ENCODE results near the gene TDRD3. TPM values are rescaled to one million over a fixed set of nuclear protein-coding genes. Genes with fewer than 3 reads are reported as not detected.

The TDRD3 gene
- total RNA-seq, 1 donor from 2014 or later, result 61.6 TPM

DNA sequence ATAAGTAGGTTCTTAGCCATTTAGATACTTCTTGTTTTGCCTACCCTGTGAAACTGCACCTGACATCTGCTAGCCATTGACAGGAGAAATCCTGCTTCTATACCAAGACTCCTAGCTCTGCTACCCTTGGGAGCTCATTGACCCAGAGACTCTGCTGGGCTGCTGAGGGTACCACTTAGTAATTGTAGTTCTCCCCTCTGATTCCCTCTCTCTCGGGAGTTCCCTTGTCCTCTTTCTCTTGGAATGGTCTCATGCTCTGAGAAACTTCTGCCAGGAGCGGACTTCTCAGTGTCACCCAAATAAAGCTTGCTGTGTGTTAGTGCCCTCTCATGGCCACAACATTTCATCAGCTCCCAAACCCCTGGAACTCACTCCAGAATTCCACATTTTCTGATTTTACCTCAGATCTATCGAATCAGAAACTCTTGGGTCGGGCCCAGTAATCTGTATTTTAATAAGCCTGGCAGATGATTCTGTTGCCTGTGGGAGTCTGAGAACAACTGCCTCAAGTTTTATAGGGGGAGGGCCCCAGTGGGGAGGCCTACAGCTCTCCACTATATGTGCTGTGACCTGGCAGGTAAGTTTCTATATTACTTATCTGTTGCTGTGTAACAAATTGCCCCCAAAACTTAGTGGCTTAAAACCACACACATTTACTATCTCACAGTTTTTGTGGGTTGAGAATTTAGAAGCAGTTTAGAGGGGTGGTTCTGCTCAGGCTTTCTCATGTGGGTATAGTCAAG is 221.1 kb downstream of the TDRD3 start:
- no peak overlapping the region for H3K27ac ChIP-seq (ENCODE audit: low read depth, low read length)
- no peaks in the 10 kb centered on the region for H3K4me1 ChIP-seq (ENCODE audit: control insufficient read depth in 3 of 3, insufficient read depth in 3 of 3, low read length in 3 of 3)

DNA sequence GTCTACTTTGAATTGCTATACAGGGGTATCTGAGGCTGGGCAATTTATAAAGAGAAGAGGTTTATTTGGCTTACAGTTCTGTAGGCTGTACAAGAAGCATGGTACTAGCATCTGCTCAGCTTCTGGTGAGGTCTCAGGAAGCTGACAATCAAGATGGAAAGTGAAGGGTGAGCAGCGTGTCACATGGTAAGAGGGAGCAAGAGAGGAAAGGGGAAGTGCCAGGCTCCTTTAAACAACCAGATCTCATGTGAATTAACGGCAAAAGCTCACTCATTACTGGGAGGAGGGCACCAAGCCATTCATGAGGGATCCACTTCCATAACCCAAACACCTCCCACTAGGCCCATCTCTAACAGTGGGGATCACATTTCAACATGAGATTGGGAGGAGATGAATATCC is 222.4 kb downstream of the TDRD3 start:
- H3K9ac ChIP-seq (ENCODE audit: low read depth in 1 of 3, low read length in 3 of 3), result no peak overlapping the region
- H3K4me1 ChIP-seq (ENCODE audit: control insufficient read depth in 3 of 3, insufficient read depth in 3 of 3, low read length in 3 of 3), result no peaks in the 10 kb centered on the region
- H3K27ac ChIP-seq (ENCODE audit: low read depth, low read length), result no peak overlapping the region
- H3K36me3 ChIP-seq (ENCODE audit: control insufficient read depth in 3 of 3, insufficient read depth in 3 of 3, low read length in 3 of 3), result no peaks in the 10 kb centered on the region
- no peaks in the 10 kb centered on the region for H3K9me3 ChIP-seq (ENCODE audit: control insufficient read depth in 3 of 3, low read length in 3 of 3)
- H3K4me3 ChIP-seq (ENCODE audit: low read length in 3 of 3), result no peak overlapping the region
- no peaks in the 10 kb centered on the region for H3K27me3 ChIP-seq (ENCODE audit: control insufficient read depth in 3 of 3, insufficient read depth in 3 of 3, low read length in 3 of 3)

More for the DNA sequence above, 221.1 kb downstream of the TDRD3 start:
- Histone ChIP-seq H3K4me3 (ENCODE audit: low read length in 3 of 3) (no peak overlapping the region), H3K36me3 (ENCODE audit: control insufficient read depth in 3 of 3, insufficient read depth in 3 of 3, low read length in 3 of 3) (no peaks in the 10 kb centered on the region), H3K27me3 (ENCODE audit: control insufficient read depth in 3 of 3, insufficient read depth in 3 of 3, low read length in 3 of 3) (peaks cover 0 to 6% (median 0%) of the 10 kb centered on the region in 3 donors), H3K9ac (ENCODE audit: low read depth in 1 of 3, low read length in 3 of 3) (no peak overlapping the region), H3K9me3 (ENCODE audit: control insufficient read depth in 3 of 3, low read length in 3 of 3) (no peaks in the 10 kb centered on the region)

DNA sequence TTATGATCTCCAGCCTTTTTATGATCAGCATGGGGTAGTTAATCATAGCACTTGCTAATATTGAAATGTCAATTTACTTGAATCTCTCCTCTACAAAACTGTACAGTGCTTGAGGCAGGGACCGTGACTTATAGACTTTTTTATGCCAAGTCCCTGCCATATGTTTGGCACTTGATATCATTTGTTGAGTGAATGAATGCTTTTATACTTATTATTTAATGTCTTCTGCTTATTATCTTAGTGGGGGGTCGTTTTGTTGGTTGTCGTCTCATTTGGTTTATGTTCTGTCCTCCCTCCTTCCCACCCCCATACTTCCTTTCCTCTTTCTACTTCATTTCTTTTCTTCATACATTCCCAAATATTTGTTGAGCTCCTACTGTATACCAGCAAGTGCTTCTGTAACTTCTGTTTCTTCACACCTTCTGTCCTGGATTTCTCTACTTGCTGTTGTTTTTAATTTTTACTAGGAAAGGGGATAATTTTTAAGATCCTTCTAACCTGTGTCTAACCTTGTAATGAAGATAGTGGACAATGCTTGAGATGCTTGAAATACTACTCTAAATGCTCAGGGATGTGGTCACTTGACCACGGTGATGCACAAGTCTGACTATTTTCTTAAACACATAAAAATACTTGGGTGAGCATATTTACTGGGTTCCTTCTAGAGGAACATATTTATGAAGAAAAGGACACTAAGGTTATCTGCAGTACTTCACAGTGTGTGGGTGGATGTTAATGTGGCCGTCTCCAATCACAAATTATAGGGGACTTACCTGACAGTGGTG is 223.8 kb downstream of the TDRD3 start:
- Histone ChIP-seq H3K27ac (ENCODE audit: low read depth, low read length) (no peak overlapping the region), H3K9me3 (ENCODE audit: control insufficient read depth in 3 of 3, low read length in 3 of 3) (no peaks in the 10 kb centered on the region), H3K36me3 (ENCODE audit: control insufficient read depth in 3 of 3, insufficient read depth in 3 of 3, low read length in 3 of 3) (no peaks in the 10 kb centered on the region), H3K9ac (ENCODE audit: low read depth in 1 of 3, low read length in 3 of 3) (no peak overlapping the region), H3K4me3 (ENCODE audit: low read length in 3 of 3) (no peak overlapping the region), H3K27me3 (ENCODE audit: control insufficient read depth in 3 of 3, insufficient read depth in 3 of 3, low read length in 3 of 3) (peaks cover 0 to 2% (median 0%) of the 10 kb centered on the region in 3 donors), H3K4me1 (ENCODE audit: control insufficient read depth in 3 of 3, insufficient read depth in 3 of 3, low read length in 3 of 3) (no peaks in the 10 kb centered on the region)

DNA sequence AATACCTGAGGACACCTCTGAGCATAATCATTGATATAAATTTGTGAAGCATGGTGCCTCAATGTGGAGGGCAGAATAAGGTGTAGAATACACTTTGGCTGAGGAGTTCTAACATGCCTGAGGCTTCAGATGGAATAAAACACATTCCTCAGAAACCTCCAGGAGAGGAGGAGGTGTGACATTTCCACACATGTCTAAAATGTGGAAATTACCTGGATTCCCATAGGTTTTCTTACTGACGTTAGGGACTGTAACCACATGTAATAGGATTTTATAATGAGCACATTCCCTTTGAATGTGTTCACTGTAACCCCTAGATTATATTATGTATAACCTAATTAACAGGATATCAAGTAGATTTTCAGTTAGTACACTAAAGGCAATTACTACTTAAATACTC is 226.1 kb downstream of the TDRD3 start:
- Histone ChIP-seq H3K9ac (ENCODE audit: low read depth in 1 of 3, low read length in 3 of 3) (no peak overlapping the region), H3K4me3 (ENCODE audit: low read length in 3 of 3) (no peak overlapping the region), H3K27me3 (ENCODE audit: control insufficient read depth in 3 of 3, insufficient read depth in 3 of 3, low read length in 3 of 3) (peaks cover 0 to 2% (median 0%) of the 10 kb centered on the region in 3 donors)

More for the DNA sequence above, 226.1 kb downstream of the TDRD3 start:
- Histone ChIP-seq H3K36me3 (ENCODE audit: control insufficient read depth in 3 of 3, insufficient read depth in 3 of 3, low read length in 3 of 3) (no peaks in the 10 kb centered on the region), H3K9me3 (ENCODE audit: control insufficient read depth in 3 of 3, low read length in 3 of 3) (no peaks in the 10 kb centered on the region), H3K4me1 (ENCODE audit: control insufficient read depth in 3 of 3, insufficient read depth in 3 of 3, low read length in 3 of 3) (no peaks in the 10 kb centered on the region), H3K27ac (ENCODE audit: low read depth, low read length) (no peak overlapping the region)

Small RNA genes lying within 50 kb of the gene (small RNA-seq; reads per million reads assigned to genes)
- gene RNA5SP31, result not detected

Other genes starting within 250 kb of the TDRD3 start
- gene DIAPH3, start 233.3 kb upstream of the TDRD3 start, total RNA-seq, result 3.7 TPM

Data from skeletal muscle tissue (tissue), 5 donors.